ENCODE measurements around the gene TSHR. TPM values are rescaled to one million over a fixed set of nuclear protein-coding genes. Genes with fewer than 3 reads are reported as not detected.

The TSHR gene
- total and polyA plus RNA-seq, 2 of the 4 experiments (the other 2 are of a cell fraction): not detected

DNA sequence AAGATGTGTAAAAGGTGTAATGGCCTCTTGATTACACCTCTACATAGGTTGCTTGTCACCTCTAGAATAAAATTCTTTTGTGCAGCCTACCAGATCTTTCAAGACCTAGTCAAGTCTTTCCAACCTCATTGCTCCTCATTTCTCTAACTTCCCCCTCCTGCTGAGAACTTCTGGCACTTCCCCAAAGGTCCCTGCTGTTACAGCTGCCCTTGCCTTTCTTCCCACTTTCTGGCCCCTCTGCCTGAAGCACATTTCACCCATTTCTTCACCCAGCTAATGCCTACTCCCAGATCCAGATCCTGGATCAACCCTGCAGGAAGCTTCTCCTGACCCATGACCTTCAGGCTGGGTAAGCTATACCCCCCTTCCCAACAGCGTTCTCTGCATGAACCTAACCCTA is 1.5 kb downstream of the TSHR start:
- no peaks in the 10 kb centered on the region for H3K36me3 ChIP-seq (ENCODE audit: control insufficient read depth, insufficient read depth, low read length)
- DNase-seq: no peak
- H2BK120ac ChIP-seq (ENCODE audit: low read depth, low read length): no peak overlapping the region
- TF ChIP-seq, protein P1, sequence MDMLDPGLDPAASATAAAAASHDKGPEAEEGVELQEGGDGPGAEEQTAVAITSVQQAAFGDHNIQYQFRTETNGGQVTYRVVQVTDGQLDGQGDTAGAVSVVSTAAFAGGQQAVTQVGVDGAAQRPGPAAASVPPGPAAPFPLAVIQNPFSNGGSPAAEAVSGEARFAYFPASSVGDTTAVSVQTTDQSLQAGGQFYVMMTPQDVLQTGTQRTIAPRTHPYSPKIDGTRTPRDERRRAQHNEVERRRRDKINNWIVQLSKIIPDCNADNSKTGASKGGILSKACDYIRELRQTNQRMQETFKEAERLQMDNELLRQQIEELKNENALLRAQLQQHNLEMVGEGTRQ (IDR thresholded peaks at IDR 0.05; ENCODE audit: low read depth, low read length): no peak
- dilution Hi-C loops (cut with HindIII; ENCODE audit: low sequenced_read_pairs, unreplicated experiment): no loop called here
- H3K9ac ChIP-seq (ENCODE audit: low read depth, low read length): no peak overlapping the region
- ChIA-PET CTCF (interaction anchor here (1.0 kb wide), 1 partner anchor 30 kb away, joined by 3 read pairs; no protein-coding TSS in a partner anchor), POLR2A (ENCODE audit: unreplicated experiment) (no interaction called here)
- H3K14ac ChIP-seq (replicated peaks; ENCODE audit: low read depth, low read length): no peak overlapping the region
- intact Hi-C loops (cut with micrococcal nuclease): no loop called here
- H3K9me1 ChIP-seq (ENCODE audit: insufficient read depth, low read length): no peaks in the 10 kb centered on the region
- H3K4me1 ChIP-seq (ENCODE audit: control insufficient read depth, insufficient read depth, low read length): no peaks in the 10 kb centered on the region
- H2AK9ac ChIP-seq (replicated peaks; ENCODE audit: low read depth, low read length, poor library complexity): no peak overlapping the region
- in situ Hi-C loops (cut with MboI; ENCODE audit: low sequenced_read_pairs): no loop called here
- no peak overlapping the region for H3K4me3 ChIP-seq (ENCODE audit: insufficient read depth, low read depth, low read length)
- no peaks in the 10 kb centered on the region for H4K20me1 ChIP-seq (ENCODE audit: insufficient read depth, low read length)
- BruUV-seq (replicated peaks): no TSS peak
- H2BK15ac ChIP-seq (ENCODE audit: low read depth, low read length): no peak overlapping the region
- no peaks in the 10 kb centered on the region for H3K79me1 ChIP-seq (ENCODE audit: low read depth in 1 of 2, low read length in 2 of 2)
- no peak overlapping the region for H3K56ac ChIP-seq (ENCODE audit: extremely low read depth, insufficient read depth, low read length)
- H2BK20ac ChIP-seq (ENCODE audit: low read depth, low read length): no peak overlapping the region
- peaks cover 23% of the 10 kb centered on the region for H3K27me3 ChIP-seq (ENCODE audit: control insufficient read depth, insufficient read depth, low read length)
- no peak for ATAC-seq (ENCODE audit: low read depth)
- H3K23ac ChIP-seq (ENCODE audit: low read depth, low read length): no peak overlapping the region
- H3K9me3 ChIP-seq (ENCODE audit: control insufficient read depth, insufficient read depth, low read length): no peaks in the 10 kb centered on the region
- no CpG with 5 or more reads among the region's 1 CpG for WGBS, 2 experiments (ENCODE audit: extremely low coverage in 2 of 2, insufficient read length in 1 of 2)
- no peak overlapping the region for H3K4ac ChIP-seq (ENCODE audit: low read depth, low read length)
- H2AK5ac ChIP-seq (ENCODE audit: low read depth, low read length): no peak overlapping the region
- no peak overlapping the region for H3K18ac ChIP-seq (ENCODE audit: low read depth, low read length)
- H3K27ac ChIP-seq (ENCODE audit: insufficient read depth, low read length): no peak overlapping the region
- H4K5ac ChIP-seq (ENCODE audit: low read depth, low read length): no peak overlapping the region
- H3K4me2 ChIP-seq (ENCODE audit: low read depth, low read length): no peak overlapping the region
- H4K91ac ChIP-seq (ENCODE audit: insufficient read depth, low read depth, low read length): no peak overlapping the region
- H4K8ac ChIP-seq (ENCODE audit: low read depth in 2 of 2, low read length in 2 of 2): no peak overlapping the region
- no peak overlapping the region for H2BK5ac ChIP-seq (ENCODE audit: low read depth, low read length, poor library complexity, severe bottlenecking)
- H2AFZ ChIP-seq (replicated peaks; ENCODE audit: low read length, poor library complexity): no peak overlapping the region
